ENCODE results near the gene PEX11G. TPM values are rescaled to one million over a fixed set of nuclear protein-coding genes. Genes with fewer than 3 reads are reported as not detected.

PEX11G gene
- total and polyA plus RNA-seq, 2 donors (not counting 3 experiments of a cell fraction or from before 2014, with no cell fraction given), result 1.3 to 1.9 TPM

GRCh38 chr19:7478843-7479227, 10.0 kb downstream of the PEX11G start:
- Histone ChIP-seq H2AFZ (ENCODE audit: low read depth, low read length) (no peak overlapping the region), H3K36me3 (ENCODE audit: control insufficient read depth in 2 of 2, extremely low read depth in 1 of 2, insufficient read depth in 2 of 2, low read length in 2 of 2) (no peaks in the 10 kb centered on the region), H4K20me1 (replicated peaks; ENCODE audit: control insufficient read depth, extremely low read depth, insufficient read depth, low read length) (no peaks in the 10 kb centered on the region), H3K9me3 (replicated peaks; ENCODE audit: control insufficient read depth, insufficient read depth, low read length) (no peaks in the 10 kb centered on the region), H3K79me2 (ENCODE audit: control insufficient read depth, insufficient read depth, low read length) (no peaks in the 10 kb centered on the region), H3K9ac (replicated peaks; ENCODE audit: extremely low read depth, insufficient read depth, low read length) (no peak overlapping the region), H3K4me3 (replicated peaks in 1 of 3; ENCODE audit: insufficient read depth in 1 of 3, low read depth in 1 of 3, low read length in 3 of 3) (no peak overlapping the region), H3K27ac (ENCODE audit: insufficient read depth, low read depth, low read length) (no peak overlapping the region), H3K4me1 (ENCODE audit: control insufficient read depth, extremely low read depth, insufficient read depth, low read length) (no peaks in the 10 kb centered on the region), H3K27me3 (ENCODE audit: control insufficient read depth in 2 of 2, insufficient read depth in 2 of 2, low read length in 2 of 2) (no peaks in the 10 kb centered on the region), H3K9me1 (replicated peaks; ENCODE audit: control insufficient read depth, extremely low read depth, insufficient read depth, low read length) (no peaks in the 10 kb centered on the region), H3K4me2 (ENCODE audit: insufficient read depth, low read length) (no peak overlapping the region)
- CTCF ChIA-PET, result no interaction called here
- intact Hi-C loops (cut with micrococcal nuclease), result no loop called here
- TF ChIP-seq JUN (IDR thresholded peaks at IDR 0.05; ENCODE audit: borderline replicate concordance, insufficient read depth, insufficient read length, low read depth) (no peak), GATA2 (IDR thresholded peaks at IDR 0.05; ENCODE audit: insufficient read depth, insufficient read length, low read depth, low read length) (no peak), MYC (IDR thresholded peaks at IDR 0.05; ENCODE audit: low read depth, low read length) (no peak), POLR2A (IDR thresholded peaks at IDR 0.05; ENCODE audit: low read depth, low read length) (no peak), POLR2AphosphoS5 (IDR thresholded peaks at IDR 0.05; ENCODE audit: insufficient read depth, low read depth, low read length) (no peak), EZH2 (IDR thresholded peaks at IDR 0.05; ENCODE audit: borderline replicate concordance, low read depth, low read length, severe bottlenecking) (no peak), FOS (IDR thresholded peaks at IDR 0.05; ENCODE audit: borderline replicate concordance, insufficient read depth, low read length) (no peak)
- TF ChIP-seq, protein P1, sequence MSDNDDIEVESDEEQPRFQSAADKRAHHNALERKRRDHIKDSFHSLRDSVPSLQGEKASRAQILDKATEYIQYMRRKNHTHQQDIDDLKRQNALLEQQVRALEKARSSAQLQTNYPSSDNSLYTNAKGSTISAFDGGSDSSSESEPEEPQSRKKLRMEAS (IDR thresholded peaks at IDR 0.05; ENCODE audit: insufficient read depth, insufficient read length), result no peak
- TF ChIP-seq, protein P2, sequence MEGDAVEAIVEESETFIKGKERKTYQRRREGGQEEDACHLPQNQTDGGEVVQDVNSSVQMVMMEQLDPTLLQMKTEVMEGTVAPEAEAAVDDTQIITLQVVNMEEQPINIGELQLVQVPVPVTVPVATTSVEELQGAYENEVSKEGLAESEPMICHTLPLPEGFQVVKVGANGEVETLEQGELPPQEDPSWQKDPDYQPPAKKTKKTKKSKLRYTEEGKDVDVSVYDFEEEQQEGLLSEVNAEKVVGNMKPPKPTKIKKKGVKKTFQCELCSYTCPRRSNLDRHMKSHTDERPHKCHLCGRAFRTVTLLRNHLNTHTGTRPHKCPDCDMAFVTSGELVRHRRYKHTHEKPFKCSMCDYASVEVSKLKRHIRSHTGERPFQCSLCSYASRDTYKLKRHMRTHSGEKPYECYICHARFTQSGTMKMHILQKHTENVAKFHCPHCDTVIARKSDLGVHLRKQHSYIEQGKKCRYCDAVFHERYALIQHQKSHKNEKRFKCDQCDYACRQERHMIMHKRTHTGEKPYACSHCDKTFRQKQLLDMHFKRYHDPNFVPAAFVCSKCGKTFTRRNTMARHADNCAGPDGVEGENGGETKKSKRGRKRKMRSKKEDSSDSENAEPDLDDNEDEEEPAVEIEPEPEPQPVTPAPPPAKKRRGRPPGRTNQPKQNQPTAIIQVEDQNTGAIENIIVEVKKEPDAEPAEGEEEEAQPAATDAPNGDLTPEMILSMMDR (IDR thresholded peaks at IDR 0.05; ENCODE audit: extremely low read depth in 1 of 2, insufficient read depth in 1 of 2, low read depth in 1 of 2, low read length in 2 of 2), result no peak
- dilution Hi-C loops (cut with MboI; ENCODE audit: extremely low pct_ligation_motif_present, low sequenced_read_pairs), result no loop called here
- no TSS peak for BruUV-seq (replicated peaks)
- FAIRE-seq, result no peak
- POLR2A ChIA-PET, result no interaction called here
- no peak for DNase-seq (ENCODE audit: low read depth, low spot score)
